ENCODE results near the gene NLRC5. TPM values are rescaled to one million over a fixed set of nuclear protein-coding genes. Genes with fewer than 3 reads are reported as not detected.
"Not testable (repeated sequence)": the region's sequence is repeated elsewhere in the genome, so short reads cannot be mapped to it uniquely, and the experiment has no call there.

The NLRC5 gene
- total and polyA plus RNA-seq, 7 experiments from 2014 or later = 76.0 to 615 (median 392) TPM

GRCh38 chr16:56987692-56988091 is 1.7 kb upstream of the NLRC5 start:
- H3K4me1 Mint-ChIP-seq = peaks cover 60 to 87% (median 64%) of the 10 kb centered on the region in 7 donors
- ChIA-PET CTCF (interaction anchor here (1.0 to 1.3 kb wide), 3 partner anchors 22 to 40 kb away, joined by 3 to 5 read pairs (median 4); no protein-coding TSS in a partner anchor), POLR2A (interaction anchor here (0.5 to 9.7 kb wide), 12 partner anchors 9 to 301 kb away, joined by 3 to 111 read pairs (median 24); no protein-coding TSS in a partner anchor)
- peak overlapping the region; percentile 93 to 100 (median 98) for H3K4me3 Mint-ChIP-seq
- intact Hi-C loops (cut with micrococcal nuclease) = loop anchor here in 1 of 2 donors (5.0 kb wide), 1 partner anchor 55 kb away; the partner anchor contains the start of gene HERPUD1
- Histone ChIP-seq H3K27me3 (ENCODE audit: control insufficient read depth in 2 of 2, insufficient read depth in 2 of 2, low read length in 2 of 2) (no peaks in the 10 kb centered on the region), H3K27ac (ENCODE audit: low read depth, low read length) (peak overlapping the region; percentile 98), H3K4me3 (ENCODE audit: low read length) (peak overlapping the region; percentile 73), H3K9me3 (ENCODE audit: control insufficient read depth in 2 of 3, low read length in 3 of 3) (no peaks in the 10 kb centered on the region), H3K4me1 (ENCODE audit: control insufficient read depth in 2 of 2, insufficient read depth in 2 of 2, low read length in 2 of 2) (peaks cover 18 to 53% of the 10 kb centered on the region in 2 donors), H3K36me3 (ENCODE audit: control insufficient read depth in 2 of 3, insufficient read depth in 3 of 3, low read length in 3 of 3) (peaks cover 0 to 6% (median 0%) of the 10 kb centered on the region in 3 experiments)
- H3K9me3 Mint-ChIP-seq = no peaks in the 10 kb centered on the region
- no peaks in the 10 kb centered on the region for H3K27me3 Mint-ChIP-seq
- peaks cover 0 to 66% (median 25%) of the 10 kb centered on the region in 5 donors for H3K36me3 Mint-ChIP-seq
- no peak for DNase-seq
- no peak for ATAC-seq
- peak overlapping the region; percentile 85 to 99 (median 97) for H3K27ac Mint-ChIP-seq

GRCh38 chr16:56988161-56988947 is 1.0 kb upstream of the NLRC5 start:
- Histone ChIP-seq H3K4me3 (ENCODE audit: low read length) (peak overlapping the region; percentile 73), H3K27me3 (ENCODE audit: control insufficient read depth in 2 of 2, insufficient read depth in 2 of 2, low read length in 2 of 2) (no peaks in the 10 kb centered on the region), H3K36me3 (ENCODE audit: control insufficient read depth in 2 of 3, insufficient read depth in 3 of 3, low read length in 3 of 3) (peaks cover 0 to 6% (median 0%) of the 10 kb centered on the region in 3 experiments), H3K9me3 (ENCODE audit: control insufficient read depth in 2 of 3, low read length in 3 of 3) (no peaks in the 10 kb centered on the region), H3K4me1 (ENCODE audit: control insufficient read depth in 2 of 2, insufficient read depth in 2 of 2, low read length in 2 of 2) (peaks cover 20 to 50% of the 10 kb centered on the region in 2 donors), H3K27ac (ENCODE audit: low read depth, low read length) (peak overlapping the region; percentile 98)
- peak overlapping the region; percentile 85 to 99 (median 97) for H3K27ac Mint-ChIP-seq
- POLR2A ChIA-PET = interaction anchor here (0.5 to 9.7 kb wide), 16 partner anchors 9 to 301 kb away, joined by 3 to 111 read pairs (median 16); partner anchors contain the start of genes PSME3IP1 and RSPRY1
- no peaks in the 10 kb centered on the region for H3K27me3 Mint-ChIP-seq
- peaks cover 4 to 70% (median 29%) of the 10 kb centered on the region in 5 donors for H3K36me3 Mint-ChIP-seq
- ATAC-seq = no peak
- no peaks in the 10 kb centered on the region for H3K9me3 Mint-ChIP-seq
- H3K4me1 Mint-ChIP-seq = peaks cover 62 to 87% (median 65%) of the 10 kb centered on the region in 7 donors
- intact Hi-C loops (cut with micrococcal nuclease) = loop anchor here in 1 of 2 donors (5.0 kb wide), 1 partner anchor 56 kb away; the partner anchor contains the start of gene HERPUD1
- CTCF ChIA-PET = interaction anchor here (1.0 to 1.3 kb wide), 3 partner anchors 23 to 95 kb away, joined by 3 to 5 read pairs (median 4); no protein-coding TSS in a partner anchor
- DNase-seq = no peak
- H3K4me3 Mint-ChIP-seq = peak overlapping the region; percentile 93 to 100 (median 98)

- DNase-seq (no peak), ATAC-seq (no peak)
- Mint-ChIP-seq H3K4me3 (peak overlapping the region; percentile 93 to 100 (median 98)), H3K9me3 (no peaks in the 10 kb centered on the region), H3K27me3 (no peaks in the 10 kb centered on the region), H3K4me1 (peaks cover 62 to 87% (median 73%) of the 10 kb centered on the region in 7 donors), H3K27ac (peak overlapping the region; percentile 85 to 99 (median 97)), H3K36me3 (peaks cover 4 to 73% (median 33%) of the 10 kb centered on the region in 5 donors)
- CTCF ChIA-PET = interaction anchor here (0.7 to 1.3 kb wide), 8 partner anchors 9 to 93 kb away, joined by 3 to 9 read pairs (median 4); no protein-coding TSS in a partner anchor
- no peaks in the 10 kb centered on the region for H3K27me3 ChIP-seq (ENCODE audit: control insufficient read depth in 2 of 2, insufficient read depth in 2 of 2, low read length in 2 of 2)
- POLR2A ChIA-PET = interaction anchor here (1.0 to 9.7 kb wide), 19 partner anchors 7 to 104 kb away, joined by 3 to 111 read pairs (median 14); partner anchors contain the start of gene HERPUD1
- peaks cover 27 to 51% of the 10 kb centered on the region in 2 donors for H3K4me1 ChIP-seq (ENCODE audit: control insufficient read depth in 2 of 2, insufficient read depth in 2 of 2, low read length in 2 of 2)
- peak overlapping the region; percentile 73 for H3K4me3 ChIP-seq (ENCODE audit: low read length)
- H3K9me3 ChIP-seq (ENCODE audit: control insufficient read depth in 2 of 3, low read length in 3 of 3) = no peaks in the 10 kb centered on the region
- peaks cover 0 to 6% (median 0%) of the 10 kb centered on the region in 3 experiments for H3K36me3 ChIP-seq (ENCODE audit: control insufficient read depth in 2 of 3, insufficient read depth in 3 of 3, low read length in 3 of 3)
- intact Hi-C loops (cut with micrococcal nuclease) = loop anchor here (1.0 to 5.0 kb wide), 8 partner anchors 9 to 382 kb away; partner anchors contain the start of genes HERPUD1 (in 2 of the 2), MT2A (in 1 of the 2), PSME3IP1 (in 1 of the 2) and RSPRY1 (in 1 of the 2)
- H3K27ac ChIP-seq (ENCODE audit: low read depth, low read length) = peak overlapping the region; percentile 98
Observed at GRCh38 chr16:56989988-56990387, 631 bp downstream of the NLRC5 start.

GRCh38 chr16:56990407-56991286 is 1.3 kb downstream of the NLRC5 start:
- peak in 1 of 9 donors; percentile 38 for DNase-seq
- CTCF ChIA-PET = interaction anchor here (0.8 kb wide), 1 partner anchor 9 kb away, joined by 4 read pairs; no protein-coding TSS in a partner anchor

GRCh38 chr16:56992431-56992830 is 3.1 kb downstream of the NLRC5 start:
- H3K4me3 ChIP-seq (ENCODE audit: low read length); DNase-seq; H3K36me3 ChIP-seq (ENCODE audit: control insufficient read depth in 2 of 3, insufficient read depth in 3 of 3, low read length in 3 of 3); ATAC-seq; H3K9me3 ChIP-seq (ENCODE audit: control insufficient read depth in 2 of 3, low read length in 3 of 3); H3K27me3 ChIP-seq (ENCODE audit: control insufficient read depth in 2 of 2, insufficient read depth in 2 of 2, low read length in 2 of 2); intact Hi-C loops (cut with micrococcal nuclease); H3K27me3 Mint-ChIP-seq; H3K9me3 Mint-ChIP-seq: not testable (repeated sequence)
- H3K4me1 Mint-ChIP-seq = peaks cover 64 to 87% (median 71%) of the 10 kb centered on the region in 7 donors
- Histone ChIP-seq H3K4me1 (ENCODE audit: control insufficient read depth in 2 of 2, insufficient read depth in 2 of 2, low read length in 2 of 2) (peaks cover 45 to 56% of the 10 kb centered on the region in 2 donors), H3K27ac (ENCODE audit: low read depth, low read length) (peak overlapping the region; percentile 98)
- peaks cover 4 to 76% (median 32%) of the 10 kb centered on the region in 5 donors for H3K36me3 Mint-ChIP-seq
- peak overlapping the region; percentile 93 to 100 (median 98) for H3K4me3 Mint-ChIP-seq
- H3K27ac Mint-ChIP-seq = peak overlapping the region in 8 of 9 donors; percentile 33 to 99 (median 84)
- CTCF ChIA-PET = interaction anchor here (1.1 kb wide), 1 partner anchor 49 kb away, joined by 3 read pairs; no protein-coding TSS in a partner anchor
- POLR2A ChIA-PET = interaction anchor here (0.7 to 12.9 kb wide), 9 partner anchors 7 to 541 kb away, joined by 3 to 182 read pairs (median 5); partner anchors contain the start of genes NLRC5, NUDT21 and OGFOD1

More at GRCh38 chr16:56990407-56991286, 1.3 kb downstream of the NLRC5 start:
- Mint-ChIP-seq H3K4me1 (peaks cover 58 to 87% (median 72%) of the 10 kb centered on the region in 7 donors), H3K36me3 (peaks cover 4 to 70% (median 33%) of the 10 kb centered on the region in 5 donors), H3K27me3 (no peaks in the 10 kb centered on the region), H3K9me3 (no peaks in the 10 kb centered on the region), H3K4me3 (peak overlapping the region; percentile 93 to 100 (median 98)), H3K27ac (peak overlapping the region; percentile 85 to 99 (median 97))
- H3K27me3 ChIP-seq (ENCODE audit: control insufficient read depth in 2 of 2, insufficient read depth in 2 of 2, low read length in 2 of 2) = no peaks in the 10 kb centered on the region
- intact Hi-C loops (cut with micrococcal nuclease) = no loop called here
- peaks cover 30 to 51% of the 10 kb centered on the region in 2 donors for H3K4me1 ChIP-seq (ENCODE audit: control insufficient read depth in 2 of 2, insufficient read depth in 2 of 2, low read length in 2 of 2)
- H3K27ac ChIP-seq (ENCODE audit: low read depth, low read length) = peak overlapping the region; percentile 98
- H3K9me3 ChIP-seq (ENCODE audit: control insufficient read depth in 2 of 3, low read length in 3 of 3) = no peaks in the 10 kb centered on the region
- peak overlapping the region; percentile 73 for H3K4me3 ChIP-seq (ENCODE audit: low read length)
- H3K36me3 ChIP-seq (ENCODE audit: control insufficient read depth in 2 of 3, insufficient read depth in 3 of 3, low read length in 3 of 3) = peaks cover 0 to 6% (median 0%) of the 10 kb centered on the region in 3 experiments
- ATAC-seq = no peak
- POLR2A ChIA-PET = interaction anchor here (0.5 to 12.9 kb wide), 13 partner anchors 6 to 61 kb away, joined by 3 to 182 read pairs (median 23); partner anchors contain the start of gene HERPUD1
